ENCODE measurements around the gene TMEM183A. TPM values are rescaled to one million over a fixed set of nuclear protein-coding genes. Genes with fewer than 3 reads are reported as not detected.
A peak's percentile ranks its signal among the peaks of the same experiment; 100 is the strongest.

The TMEM183A gene
- total and polyA plus RNA-seq, 9 of the 15 experiments (the other 6 are each of a cell fraction or from before 2014, with no cell fraction given): 23.4 to 190 (median 124) TPM

DNA sequence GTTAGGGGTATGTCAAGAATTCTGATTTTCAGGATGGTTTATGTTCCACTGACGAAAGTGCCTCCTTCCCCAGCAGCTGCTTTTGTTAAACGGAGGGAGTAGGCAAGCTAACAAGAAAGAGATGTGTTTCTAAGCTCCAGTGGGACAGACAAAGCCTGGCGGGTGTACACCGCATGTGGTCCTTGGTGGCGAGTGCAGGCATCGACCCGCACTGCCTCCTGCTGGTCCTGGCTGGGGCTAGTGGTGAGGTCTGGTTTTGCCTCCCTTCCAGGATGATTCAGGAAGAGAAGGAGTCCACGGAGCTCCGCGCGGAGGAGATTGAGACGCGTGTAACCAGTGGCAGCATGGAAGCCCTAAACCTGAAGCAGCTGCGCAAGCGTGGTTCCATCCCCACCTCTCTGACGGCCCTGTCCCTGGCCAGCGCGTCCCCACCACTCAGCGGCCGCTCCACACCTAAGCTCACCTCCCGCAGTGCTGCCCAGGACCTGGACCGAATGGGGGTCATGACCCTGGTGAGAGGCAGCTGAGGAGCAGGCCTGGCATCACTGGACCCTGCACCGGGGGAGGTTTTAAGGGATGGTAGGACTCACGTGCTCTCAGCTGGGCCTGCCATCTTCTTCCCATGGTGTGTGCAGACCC, 48.1 kb downstream of the TMEM183A start:
- H3K36me3 ChIP-seq (ENCODE audit: control insufficient read depth, insufficient read depth, low read length): no peaks in the 10 kb centered on the region
- H3K27me3 ChIP-seq (ENCODE audit: control insufficient read depth in 2 of 2, insufficient read depth in 2 of 2, low read length in 2 of 2): peaks cover 56 to 91% of the 10 kb centered on the region in 2 experiments
- no peak overlapping the region for H3K4me3 ChIP-seq
- WGBS (ENCODE audit: insufficient coverage, low coverage, missing lambda C conversion rate): 9% methylated on average over 24 of the region's 24 CpGs
- ATAC-seq: peak; percentile 92
- peaks cover 11% of the 10 kb centered on the region; the same call in 1 of the 2 replicates for H4K20me1 ChIP-seq (replicated peaks; ENCODE audit: control insufficient read depth, insufficient read depth, low read length)
- ChIA-PET CTCF (ENCODE audit: low intra/inter-chr PET ratio) (no interaction called here), POLR2A (interaction anchor here (0.5 to 1.2 kb wide), 10 partner anchors 15 to 801 kb away, joined by 3 to 7 read pairs (median 3); no protein-coding TSS in a partner anchor)
- peak; percentile 77 for FAIRE-seq
- no TSS peak for BruUV-seq (replicated peaks)
- in situ Hi-C loops (cut with MboI): no loop called here
- no peak overlapping the region for H3K27ac ChIP-seq (ENCODE audit: extremely low read depth, low read depth, low read length)
- H3K4me1 ChIP-seq (replicated peaks in 1 of 2; ENCODE audit: control insufficient read depth in 2 of 2, insufficient read depth in 2 of 2, low read length in 2 of 2): peaks cover 0 to 9% of the 10 kb centered on the region in 2 experiments; a peak in 2 of 5 replicates
- no peaks in the 10 kb centered on the region for H3K9me3 ChIP-seq (replicated peaks; ENCODE audit: control insufficient read depth, insufficient read depth, low read depth, low read length)
- H3K4me2 ChIP-seq (ENCODE audit: insufficient read depth, low read length): no peak overlapping the region
- H3K9ac ChIP-seq (ENCODE audit: insufficient read depth in 1 of 2, low read depth in 2 of 2, low read length in 2 of 2): no peak overlapping the region; a peak in 1 of 4 replicates
- no peaks in the 10 kb centered on the region for H3K79me2 ChIP-seq (ENCODE audit: control insufficient read depth, insufficient read depth, low read length)
- H3K9me1 ChIP-seq (ENCODE audit: control insufficient read depth, insufficient read depth, low read length): no peaks in the 10 kb centered on the region
- intact Hi-C loops (cut with micrococcal nuclease): no loop called here
- peak; percentile 55 to 74 (median 63) for DNase-seq (ENCODE audit: extremely low read depth in 1 of 4, low spot score in 3 of 4)
- no peak overlapping the region for H2AFZ ChIP-seq (ENCODE audit: low read depth, low read length)
- no peak for TF ChIP-seq MTA1 (IDR thresholded peaks at IDR 0.05; ENCODE audit: borderline replicate concordance)
- TF ChIP-seq, protein P1, sequence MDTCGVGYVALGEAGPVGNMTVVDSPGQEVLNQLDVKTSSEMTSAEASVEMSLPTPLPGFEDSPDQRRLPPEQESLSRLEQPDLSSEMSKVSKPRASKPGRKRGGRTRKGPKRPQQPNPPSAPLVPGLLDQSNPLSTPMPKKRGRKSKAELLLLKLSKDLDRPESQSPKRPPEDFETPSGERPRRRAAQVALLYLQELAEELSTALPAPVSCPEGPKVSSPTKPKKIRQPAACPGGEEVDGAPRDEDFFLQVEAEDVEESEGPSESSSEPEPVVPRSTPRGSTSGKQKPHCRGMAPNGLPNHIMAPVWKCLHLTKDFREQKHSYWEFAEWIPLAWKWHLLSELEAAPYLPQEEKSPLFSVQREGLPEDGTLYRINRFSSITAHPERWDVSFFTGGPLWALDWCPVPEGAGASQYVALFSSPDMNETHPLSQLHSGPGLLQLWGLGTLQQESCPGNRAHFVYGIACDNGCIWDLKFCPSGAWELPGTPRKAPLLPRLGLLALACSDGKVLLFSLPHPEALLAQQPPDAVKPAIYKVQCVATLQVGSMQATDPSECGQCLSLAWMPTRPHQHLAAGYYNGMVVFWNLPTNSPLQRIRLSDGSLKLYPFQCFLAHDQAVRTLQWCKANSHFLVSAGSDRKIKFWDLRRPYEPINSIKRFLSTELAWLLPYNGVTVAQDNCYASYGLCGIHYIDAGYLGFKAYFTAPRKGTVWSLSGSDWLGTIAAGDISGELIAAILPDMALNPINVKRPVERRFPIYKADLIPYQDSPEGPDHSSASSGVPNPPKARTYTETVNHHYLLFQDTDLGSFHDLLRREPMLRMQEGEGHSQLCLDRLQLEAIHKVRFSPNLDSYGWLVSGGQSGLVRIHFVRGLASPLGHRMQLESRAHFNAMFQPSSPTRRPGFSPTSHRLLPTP (IDR thresholded peaks at IDR 0.05; ENCODE audit: borderline replicate concordance, extremely low read depth, insufficient read length): no peak
- TF ChIP-seq ZNF324 (CRISPR knock-in tag; IDR thresholded peaks at IDR 0.05): no peak
- TF ChIP-seq, protein P2, sequence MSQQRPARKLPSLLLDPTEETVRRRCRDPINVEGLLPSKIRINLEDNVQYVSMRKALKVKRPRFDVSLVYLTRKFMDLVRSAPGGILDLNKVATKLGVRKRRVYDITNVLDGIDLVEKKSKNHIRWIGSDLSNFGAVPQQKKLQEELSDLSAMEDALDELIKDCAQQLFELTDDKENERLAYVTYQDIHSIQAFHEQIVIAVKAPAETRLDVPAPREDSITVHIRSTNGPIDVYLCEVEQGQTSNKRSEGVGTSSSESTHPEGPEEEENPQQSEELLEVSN (IDR thresholded peaks at IDR 0.05; ENCODE audit: borderline replicate concordance in 1 of 2, extremely low read depth in 1 of 2, insufficient read depth in 1 of 2, insufficient read length in 1 of 2, low read depth in 1 of 2, low read length in 1 of 2, poor library complexity in 1 of 2, severe bottlenecking in 1 of 2): peak in 1 of 2 experiments; percentile 54
- no peak for TF ChIP-seq ZNF584 (CRISPR knock-in tag; IDR thresholded peaks at IDR 0.05; ENCODE audit: low read depth)
- TF ChIP-seq HIVEP1 (CRISPR knock-in tag; IDR thresholded peaks at IDR 0.05): no peak
- no peak for TF ChIP-seq NCOA1 (IDR thresholded peaks at IDR 0.05; ENCODE audit: low read depth)
- no peak for TF ChIP-seq KDM1A (IDR thresholded peaks at IDR 0.05)
- TF ChIP-seq ZSCAN29 (IDR thresholded peaks at IDR 0.05): no peak
- TF ChIP-seq, protein P3, sequence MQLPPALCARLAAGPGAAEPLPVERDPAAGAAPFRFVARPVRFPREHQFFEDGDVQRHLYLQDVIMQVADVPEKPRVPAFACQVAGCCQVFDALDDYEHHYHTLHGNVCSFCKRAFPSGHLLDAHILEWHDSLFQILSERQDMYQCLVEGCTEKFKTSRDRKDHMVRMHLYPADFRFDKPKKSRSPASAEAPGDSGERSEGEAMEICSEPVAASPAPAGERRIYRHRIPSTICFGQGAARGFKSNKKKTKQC (CRISPR knock-in tag; IDR thresholded peaks at IDR 0.05): 0 out of 2 replicates have a peak, but pooled peaks have one; percentile 41
- no peak for TF ChIP-seq HDAC3 (IDR thresholded peaks at IDR 0.05; ENCODE audit: borderline replicate concordance, partially characterized antibody)
- no peak for TF ChIP-seq PHF20 (IDR thresholded peaks at IDR 0.05; ENCODE audit: partially characterized antibody)
- no peak for TF ChIP-seq HDAC6 (IDR thresholded peaks at IDR 0.05; ENCODE audit: low read depth, low read length)
- no peak for TF ChIP-seq RBM14 (IDR thresholded peaks at IDR 0.05; ENCODE audit: borderline replicate concordance, insufficient read depth, low read depth, low read length)
- no peak for TF ChIP-seq PURB (CRISPR knock-in tag; IDR thresholded peaks at IDR 0.05; ENCODE audit: low read depth)
- no peak for TF ChIP-seq EWSR1 (IDR thresholded peaks at IDR 0.05; ENCODE audit: borderline replicate concordance, low read depth, partially characterized antibody)
- peak; percentile 39 to 56; a peak in 3 of 4 replicates for TF ChIP-seq NRF1 (conservative IDR thresholded peaks at IDR 0.05 in 1 of 2, IDR thresholded peaks at IDR 0.05 in 1 of 2)
